ENCODE data around the gene PHOX2B.

The PHOX2B gene

DNA sequence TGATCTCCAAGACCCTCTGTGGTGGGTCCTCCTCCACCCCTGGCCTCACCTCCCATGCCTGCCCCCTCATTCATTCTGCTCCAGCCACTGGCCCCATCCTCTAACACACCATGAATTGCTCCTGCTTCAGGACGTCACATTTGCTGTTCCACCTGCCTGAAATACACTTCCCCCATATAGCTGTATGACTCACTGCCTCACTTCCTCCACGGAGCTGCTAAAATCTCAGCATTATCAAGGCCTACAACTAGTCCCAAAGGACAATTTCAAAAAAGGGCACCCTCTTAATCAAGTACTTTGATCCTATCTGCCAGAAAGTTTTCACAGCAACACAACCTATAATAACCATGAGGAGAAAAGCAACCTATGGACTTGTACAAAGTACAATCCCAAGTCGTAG, 43.6 kb upstream of the PHOX2B start:
- no peaks in the 10 kb centered on the region for H3K79me2 ChIP-seq
- no peaks in the 10 kb centered on the region for H3K27me3 ChIP-seq (ENCODE audit: control insufficient read depth, insufficient read depth, low read length)
- H3K9ac ChIP-seq, result no peak overlapping the region
- no peak overlapping the region for H3K27ac ChIP-seq
- no peak for TF ChIP-seq CTCF (IDR thresholded peaks at IDR 0.05)
- no peak overlapping the region for H3K4me2 ChIP-seq (ENCODE audit: low read length)
- no peak overlapping the region for H3K4me3 ChIP-seq (ENCODE audit: low read depth, low read length)
- H2AFZ ChIP-seq, result no peak overlapping the region
- no peaks in the 10 kb centered on the region for H3K36me3 ChIP-seq (ENCODE audit: control insufficient read depth, insufficient read depth, low read length)
- H3K9me3 ChIP-seq (ENCODE audit: control insufficient read depth, low read length), result no peaks in the 10 kb centered on the region
- no peaks in the 10 kb centered on the region for H3K4me1 ChIP-seq

DNA sequence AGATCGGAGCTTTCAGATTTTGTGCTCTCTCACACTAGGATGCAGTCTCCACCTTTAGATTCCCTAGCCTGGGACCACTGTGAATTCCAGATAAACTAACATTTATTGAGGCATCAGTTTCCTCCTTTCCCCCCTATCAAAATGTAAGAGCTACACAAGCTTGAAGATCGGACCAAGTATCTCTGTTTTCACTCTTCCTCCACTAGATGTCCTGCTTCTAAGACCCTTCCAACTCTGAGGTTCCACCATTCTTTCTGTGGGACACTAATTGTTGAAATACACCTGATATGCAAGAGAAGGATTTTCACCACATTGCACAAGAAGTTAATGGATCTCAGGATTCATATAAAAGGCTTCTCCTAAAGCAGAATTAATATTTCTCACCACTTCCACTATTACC, 43.0 kb upstream of the PHOX2B start:
- no peaks in the 10 kb centered on the region for H3K79me2 ChIP-seq
- no peak for TF ChIP-seq CTCF (IDR thresholded peaks at IDR 0.05)
- H3K4me2 ChIP-seq (ENCODE audit: low read length), result no peak overlapping the region
- no peak overlapping the region for H3K9ac ChIP-seq
- no peaks in the 10 kb centered on the region for H3K9me3 ChIP-seq (ENCODE audit: control insufficient read depth, low read length)
- no peak overlapping the region for H3K4me3 ChIP-seq (ENCODE audit: low read depth, low read length)
- H3K36me3 ChIP-seq (ENCODE audit: control insufficient read depth, insufficient read depth, low read length), result no peaks in the 10 kb centered on the region
- no peak overlapping the region for H2AFZ ChIP-seq
- H3K27me3 ChIP-seq (ENCODE audit: control insufficient read depth, insufficient read depth, low read length), result no peaks in the 10 kb centered on the region
- no peaks in the 10 kb centered on the region for H3K4me1 ChIP-seq
- no peak overlapping the region for H3K27ac ChIP-seq

DNA sequence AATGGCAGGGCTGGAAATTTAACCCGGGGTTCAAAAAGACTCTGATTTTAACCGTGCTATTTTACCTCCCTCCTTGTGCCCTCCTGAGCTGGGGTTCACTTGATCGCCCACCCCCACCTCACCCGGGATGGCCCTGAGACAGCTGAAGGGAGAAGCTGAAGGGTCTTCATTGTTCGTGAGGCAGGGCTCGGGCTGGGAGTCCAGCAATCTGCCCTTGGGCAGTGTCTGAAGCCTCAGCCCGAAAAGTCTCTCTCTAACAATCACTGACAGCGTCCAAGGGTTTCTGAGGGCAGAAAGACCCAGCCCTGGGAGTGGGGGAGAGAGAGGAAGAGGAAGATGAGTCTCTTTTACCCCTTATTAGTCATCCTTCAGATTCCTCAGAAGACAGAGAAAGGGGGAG, 39.4 kb upstream of the PHOX2B start:
- Histone ChIP-seq H3K27me3 (ENCODE audit: control insufficient read depth, insufficient read depth, low read length) (no peaks in the 10 kb centered on the region), H3K79me2 (no peaks in the 10 kb centered on the region), H3K4me3 (ENCODE audit: low read depth, low read length) (no peak overlapping the region), H3K27ac (no peak overlapping the region), H3K4me2 (ENCODE audit: low read length) (no peak overlapping the region), H3K4me1 (no peaks in the 10 kb centered on the region), H3K9ac (no peak overlapping the region), H2AFZ (no peak overlapping the region), H3K9me3 (ENCODE audit: control insufficient read depth, low read length) (no peaks in the 10 kb centered on the region), H3K36me3 (ENCODE audit: control insufficient read depth, insufficient read depth, low read length) (no peaks in the 10 kb centered on the region)
- TF ChIP-seq CTCF (IDR thresholded peaks at IDR 0.05), result no peak

- Histone ChIP-seq H3K4me1 (no peaks in the 10 kb centered on the region), H3K27me3 (ENCODE audit: control insufficient read depth, insufficient read depth, low read length) (no peaks in the 10 kb centered on the region), H3K4me3 (ENCODE audit: low read depth, low read length) (no peak overlapping the region), H3K36me3 (ENCODE audit: control insufficient read depth, insufficient read depth, low read length) (no peaks in the 10 kb centered on the region), H2AFZ (no peak overlapping the region), H3K9ac (no peak overlapping the region), H3K4me2 (ENCODE audit: low read length) (no peak overlapping the region), H3K27ac (no peak overlapping the region), H3K9me3 (ENCODE audit: control insufficient read depth, low read length) (no peaks in the 10 kb centered on the region), H3K79me2 (no peaks in the 10 kb centered on the region)
- no peak for TF ChIP-seq CTCF (IDR thresholded peaks at IDR 0.05)
Measured at GRCh38 chr4:41785665-41786064, 37.1 kb upstream of the PHOX2B start.

GRCh38 chr4:41784191-41784979, 35.9 kb upstream of the PHOX2B start:
- H3K4me2 ChIP-seq (ENCODE audit: low read length), result no peak overlapping the region
- no peaks in the 10 kb centered on the region for H3K79me2 ChIP-seq
- TF ChIP-seq CTCF (IDR thresholded peaks at IDR 0.05), result no peak
- H3K27me3 ChIP-seq (ENCODE audit: control insufficient read depth, insufficient read depth, low read length), result no peaks in the 10 kb centered on the region
- H3K9ac ChIP-seq, result no peak overlapping the region
- H3K27ac ChIP-seq, result no peak overlapping the region
- H3K36me3 ChIP-seq (ENCODE audit: control insufficient read depth, insufficient read depth, low read length), result no peaks in the 10 kb centered on the region
- H3K9me3 ChIP-seq (ENCODE audit: control insufficient read depth, low read length), result no peaks in the 10 kb centered on the region
- H3K4me1 ChIP-seq, result no peaks in the 10 kb centered on the region
- no peak overlapping the region for H2AFZ ChIP-seq
- H3K4me3 ChIP-seq (ENCODE audit: low read depth, low read length), result no peak overlapping the region

Measured in parathyroid adenoma (tissue), 2 donors.